PC-3 (cell line): Measurements from ENCODE around the gene IGFBP7.

Source experiments
- EZH2 ChIP-seq: fragments of 300-600 bp; sonication (generic); IDR thresholded peaks from one replicate; pipeline ENCODE4 v1.6.1; 2017; ENCODE audit warnings: antibody characterized with exemption, mild to moderate bottlenecking, low read length; ENCODE audit not compliant: unreplicated experiment
- EZH2phosphoT487 ChIP-seq: fragments of 300-600 bp; sonication (generic); IDR thresholded peaks from 2 replicates; pipeline ENCODE4 v1.6.1; 2018; ENCODE audit warnings: mild to moderate bottlenecking, antibody characterized with exemption, low read length, borderline replicate concordance
- TF ChIP-seq, protein P1 (sequence below): fragments of 300-600 bp; sonication (generic); conservative IDR thresholded peaks from 2 replicates; pipeline ENCODE4 v1.5.1; 2017; ENCODE audit warnings: antibody characterized with exemption, low read depth, mild to moderate bottlenecking, low read length

DNA sequence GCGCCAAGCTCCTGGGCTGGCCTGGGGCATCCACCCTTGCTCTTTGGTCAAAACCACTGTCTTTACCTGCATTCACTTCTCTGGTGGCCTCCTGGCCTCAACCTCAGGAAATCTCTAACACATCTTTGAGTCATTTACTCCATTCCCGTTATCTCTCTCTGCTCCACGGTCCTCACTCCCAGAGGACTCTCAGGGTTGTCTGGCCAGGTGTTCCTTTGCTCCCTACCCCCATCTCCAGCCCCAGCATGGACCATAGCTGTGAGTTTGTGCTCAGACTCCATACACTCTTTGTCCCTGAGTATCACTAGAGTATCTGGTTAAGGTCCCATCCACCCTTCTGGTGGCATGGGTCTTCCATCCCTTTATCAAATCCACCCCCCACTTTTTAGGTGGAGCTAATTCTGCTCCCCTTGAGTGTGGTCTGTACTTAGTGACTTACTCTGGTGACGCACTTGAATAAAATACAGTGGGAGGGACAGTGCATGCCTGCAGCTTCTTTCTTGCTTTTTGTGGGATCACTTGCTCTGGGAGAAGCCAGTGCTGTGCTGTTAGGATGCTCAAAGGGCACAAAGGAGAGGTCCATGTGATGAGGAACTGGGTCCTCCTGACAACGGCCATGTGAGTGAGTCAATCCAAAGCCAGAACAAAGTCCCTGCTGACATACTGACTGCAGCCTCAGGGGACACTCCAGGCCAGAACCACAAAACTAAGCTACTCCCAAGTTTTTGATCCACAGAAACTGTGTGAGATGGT lies 44.3 kb downstream of the IGFBP7 start:
- TF ChIP-seq, protein P1, sequence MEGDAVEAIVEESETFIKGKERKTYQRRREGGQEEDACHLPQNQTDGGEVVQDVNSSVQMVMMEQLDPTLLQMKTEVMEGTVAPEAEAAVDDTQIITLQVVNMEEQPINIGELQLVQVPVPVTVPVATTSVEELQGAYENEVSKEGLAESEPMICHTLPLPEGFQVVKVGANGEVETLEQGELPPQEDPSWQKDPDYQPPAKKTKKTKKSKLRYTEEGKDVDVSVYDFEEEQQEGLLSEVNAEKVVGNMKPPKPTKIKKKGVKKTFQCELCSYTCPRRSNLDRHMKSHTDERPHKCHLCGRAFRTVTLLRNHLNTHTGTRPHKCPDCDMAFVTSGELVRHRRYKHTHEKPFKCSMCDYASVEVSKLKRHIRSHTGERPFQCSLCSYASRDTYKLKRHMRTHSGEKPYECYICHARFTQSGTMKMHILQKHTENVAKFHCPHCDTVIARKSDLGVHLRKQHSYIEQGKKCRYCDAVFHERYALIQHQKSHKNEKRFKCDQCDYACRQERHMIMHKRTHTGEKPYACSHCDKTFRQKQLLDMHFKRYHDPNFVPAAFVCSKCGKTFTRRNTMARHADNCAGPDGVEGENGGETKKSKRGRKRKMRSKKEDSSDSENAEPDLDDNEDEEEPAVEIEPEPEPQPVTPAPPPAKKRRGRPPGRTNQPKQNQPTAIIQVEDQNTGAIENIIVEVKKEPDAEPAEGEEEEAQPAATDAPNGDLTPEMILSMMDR = no peak
- no peak for TF ChIP-seq EZH2
- TF ChIP-seq EZH2phosphoT487 = no peak
